ENCODE measurements around the gene ID3. TPM values are rescaled to one million over a fixed set of nuclear protein-coding genes. Genes with fewer than 3 reads are reported as not detected.

ID3 gene
- polyA plus RNA-seq, 1 donor from 2014 or later: 8.0 TPM

- no peaks in the 10 kb centered on the region for H3K79me2 ChIP-seq (replicated peaks; ENCODE audit: insufficient read depth, low read length)
- H3K9me3 ChIP-seq (ENCODE audit: low read length): no peaks in the 10 kb centered on the region
- no peaks in the 10 kb centered on the region for H3K36me3 ChIP-seq (ENCODE audit: insufficient read depth, low read length)
- no peaks in the 10 kb centered on the region for H4K20me1 ChIP-seq (ENCODE audit: insufficient read depth)
- no peak overlapping the region for H3K4me2 ChIP-seq (ENCODE audit: low read length)
- H3K27ac ChIP-seq (ENCODE audit: low read length): no peak overlapping the region
- no peak overlapping the region for H2AFZ ChIP-seq (ENCODE audit: low read depth, low read length)
- no peaks in the 10 kb centered on the region for H3K9me2 ChIP-seq (ENCODE audit: insufficient read depth, low read length)
- no peaks in the 10 kb centered on the region for H3K27me3 ChIP-seq (ENCODE audit: insufficient read depth, low read depth, low read length)
- TF ChIP-seq TAF1 (IDR thresholded peaks at IDR 0.05; ENCODE audit: low read depth) (no peak), MXI1 (conservative IDR thresholded peaks at IDR 0.05; ENCODE audit: poor library complexity, severe bottlenecking) (no peak), CTCF (IDR thresholded peaks at IDR 0.05; ENCODE audit: poor library complexity, severe bottlenecking) (no peak), EP300 (conservative IDR thresholded peaks at IDR 0.05; ENCODE audit: poor library complexity, severe bottlenecking) (no peak), EZH2 (IDR thresholded peaks at IDR 0.05; ENCODE audit: borderline replicate concordance, insufficient read depth, low read length, poor library complexity, severe bottlenecking) (no peak), SMC3 (conservative IDR thresholded peaks at IDR 0.05; ENCODE audit: poor library complexity) (no peak), RAD21 (conservative IDR thresholded peaks at IDR 0.05) (no peak), POLR2AphosphoS5 (IDR thresholded peaks at IDR 0.05) (no peak)
- TF ChIP-seq, protein P1, sequence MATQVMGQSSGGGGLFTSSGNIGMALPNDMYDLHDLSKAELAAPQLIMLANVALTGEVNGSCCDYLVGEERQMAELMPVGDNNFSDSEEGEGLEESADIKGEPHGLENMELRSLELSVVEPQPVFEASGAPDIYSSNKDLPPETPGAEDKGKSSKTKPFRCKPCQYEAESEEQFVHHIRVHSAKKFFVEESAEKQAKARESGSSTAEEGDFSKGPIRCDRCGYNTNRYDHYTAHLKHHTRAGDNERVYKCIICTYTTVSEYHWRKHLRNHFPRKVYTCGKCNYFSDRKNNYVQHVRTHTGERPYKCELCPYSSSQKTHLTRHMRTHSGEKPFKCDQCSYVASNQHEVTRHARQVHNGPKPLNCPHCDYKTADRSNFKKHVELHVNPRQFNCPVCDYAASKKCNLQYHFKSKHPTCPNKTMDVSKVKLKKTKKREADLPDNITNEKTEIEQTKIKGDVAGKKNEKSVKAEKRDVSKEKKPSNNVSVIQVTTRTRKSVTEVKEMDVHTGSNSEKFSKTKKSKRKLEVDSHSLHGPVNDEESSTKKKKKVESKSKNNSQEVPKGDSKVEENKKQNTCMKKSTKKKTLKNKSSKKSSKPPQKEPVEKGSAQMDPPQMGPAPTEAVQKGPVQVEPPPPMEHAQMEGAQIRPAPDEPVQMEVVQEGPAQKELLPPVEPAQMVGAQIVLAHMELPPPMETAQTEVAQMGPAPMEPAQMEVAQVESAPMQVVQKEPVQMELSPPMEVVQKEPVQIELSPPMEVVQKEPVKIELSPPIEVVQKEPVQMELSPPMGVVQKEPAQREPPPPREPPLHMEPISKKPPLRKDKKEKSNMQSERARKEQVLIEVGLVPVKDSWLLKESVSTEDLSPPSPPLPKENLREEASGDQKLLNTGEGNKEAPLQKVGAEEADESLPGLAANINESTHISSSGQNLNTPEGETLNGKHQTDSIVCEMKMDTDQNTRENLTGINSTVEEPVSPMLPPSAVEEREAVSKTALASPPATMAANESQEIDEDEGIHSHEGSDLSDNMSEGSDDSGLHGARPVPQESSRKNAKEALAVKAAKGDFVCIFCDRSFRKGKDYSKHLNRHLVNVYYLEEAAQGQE (IDR thresholded peaks at IDR 0.05; ENCODE audit: borderline replicate concordance): no peak
- no peak overlapping the region for H3K4me3 ChIP-seq (ENCODE audit: low read length)
- H3K9ac ChIP-seq (ENCODE audit: low read length): no peak overlapping the region
- H3F3A ChIP-seq (ENCODE audit: insufficient read depth, low read length, poor library complexity, severe bottlenecking): no peaks in the 10 kb centered on the region
Observed at GRCh38 chr1:23514111-23514679, 45.1 kb downstream of the ID3 start.

DNA sequence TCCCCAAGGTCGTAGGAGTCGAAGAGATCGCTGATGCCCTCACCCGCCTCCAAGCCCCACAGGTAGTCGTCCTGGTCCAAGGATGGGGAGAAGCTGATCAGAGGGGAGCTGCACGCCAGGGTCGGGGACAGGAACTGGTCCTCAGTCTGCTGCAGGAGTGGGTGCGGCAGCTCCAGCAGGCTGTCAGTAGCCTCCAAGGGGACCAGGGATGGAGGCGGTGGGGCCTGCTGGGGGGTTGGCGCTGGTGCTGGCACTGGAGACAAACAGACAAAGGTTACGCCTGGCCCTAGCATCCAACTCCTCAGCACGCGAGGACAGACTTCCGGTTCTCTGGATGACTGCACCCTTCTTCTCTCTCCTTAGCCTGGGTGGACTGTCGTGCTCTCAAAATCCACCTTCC, 49.4 kb downstream of the ID3 start:
- Histone ChIP-seq H3K9me2 (ENCODE audit: insufficient read depth, low read length) (no peaks in the 10 kb centered on the region), H3K4me3 (ENCODE audit: low read length) (no peak overlapping the region), H3K4me2 (ENCODE audit: low read length) (no peak overlapping the region), H4K20me1 (ENCODE audit: insufficient read depth) (no peaks in the 10 kb centered on the region), H3K36me3 (ENCODE audit: insufficient read depth, low read length) (no peaks in the 10 kb centered on the region), H3K27ac (ENCODE audit: low read length) (no peak overlapping the region), H3K79me2 (replicated peaks; ENCODE audit: insufficient read depth, low read length) (no peaks in the 10 kb centered on the region), H3K27me3 (ENCODE audit: insufficient read depth, low read depth, low read length) (no peaks in the 10 kb centered on the region), H3K9me3 (ENCODE audit: low read length) (no peaks in the 10 kb centered on the region), H2AFZ (ENCODE audit: low read depth, low read length) (no peak overlapping the region), H3K9ac (ENCODE audit: low read length) (no peak overlapping the region), H3F3A (ENCODE audit: insufficient read depth, low read length, poor library complexity, severe bottlenecking) (no peaks in the 10 kb centered on the region)
- TF ChIP-seq MXI1 (conservative IDR thresholded peaks at IDR 0.05; ENCODE audit: poor library complexity, severe bottlenecking) (no peak), SMC3 (conservative IDR thresholded peaks at IDR 0.05; ENCODE audit: poor library complexity) (no peak), RAD21 (conservative IDR thresholded peaks at IDR 0.05) (no peak), EZH2 (IDR thresholded peaks at IDR 0.05; ENCODE audit: borderline replicate concordance, insufficient read depth, low read length, poor library complexity, severe bottlenecking) (no peak), CTCF (IDR thresholded peaks at IDR 0.05; ENCODE audit: poor library complexity, severe bottlenecking) (no peak), EP300 (conservative IDR thresholded peaks at IDR 0.05; ENCODE audit: poor library complexity, severe bottlenecking) (no peak), TAF1 (IDR thresholded peaks at IDR 0.05; ENCODE audit: low read depth) (no peak), POLR2AphosphoS5 (IDR thresholded peaks at IDR 0.05) (no peak)
- TF ChIP-seq, protein P1 (IDR thresholded peaks at IDR 0.05; ENCODE audit: borderline replicate concordance): no peak

Data from neural cell (in vitro differentiated cells).